Lower lobe of right lung (tissue), 2 donors: Measurements from ENCODE around the gene DUSP16. TPM values are rescaled to one million over a fixed set of nuclear protein-coding genes. Genes with fewer than 3 reads are reported as not detected.

Source experiments
- ATAC-seq, 2 donors: fragments of 200-7000 bp; cut with Tn5 transposase; one replicate each; pipeline ENCODE4 v1.9.1; 2020 to 2022; ENCODE audit warnings: mild to moderate bottlenecking in 2 of 2, moderate library complexity in 2 of 2
- DNase-seq: peaks from one replicate; pipeline ENCODE4 v3.0.0-alpha.2; 2020
- H3K27ac ChIP-seq: fragments of 200-600 bp; one replicate; pipeline ENCODE4 v1.8.0; 2022
- H3K27me3 ChIP-seq: fragments of 200-600 bp; one replicate; pipeline ENCODE4 v1.8.0; 2022; ENCODE audit warnings: low read depth
- H3K36me3 ChIP-seq: fragments of 200-600 bp; one replicate; pipeline ENCODE4 v1.8.0; 2022; ENCODE audit warnings: mild to moderate bottlenecking
- H3K4me1 ChIP-seq: fragments of 200-600 bp; one replicate; pipeline ENCODE4 v1.8.0; 2022
- H3K4me3 ChIP-seq: fragments of 200-600 bp; one replicate; pipeline ENCODE4 v1.8.0; 2022; ENCODE audit warnings: mild to moderate bottlenecking
- H3K9me3 ChIP-seq: fragments of 200-600 bp; one replicate; pipeline ENCODE4 v1.8.0; 2022
- CTCF ChIP-seq: fragments of 200-600 bp; IDR thresholded peaks from one replicate; pipeline ENCODE4 v1.8.0; 2022; ENCODE audit warnings: antibody characterized with exemption, mild to moderate bottlenecking
- intact Hi-C: fragments of 100-400 bp; cut with DNase I; formaldehyde crosslinking; loops from one replicate; pipeline ENCODE4 v1.11.0; 2022
- total RNA-seq: library from RNA; stranded (reverse); fragmentation: NEBNext Ultra II Directional; extraction: Animal tissue kit (Norgen Biotek cat#: 25700); gene quantifications from one replicate; pipeline ENCODE4 v1.2.1, GENCODE V29; 2021
- donor health status: DM: no; HTN: yes; CAD: no; lungs with severe emphysema.

DUSP16 gene
- total RNA-seq, 1 donor from 2014 or later: 44.0 TPM

DNA sequence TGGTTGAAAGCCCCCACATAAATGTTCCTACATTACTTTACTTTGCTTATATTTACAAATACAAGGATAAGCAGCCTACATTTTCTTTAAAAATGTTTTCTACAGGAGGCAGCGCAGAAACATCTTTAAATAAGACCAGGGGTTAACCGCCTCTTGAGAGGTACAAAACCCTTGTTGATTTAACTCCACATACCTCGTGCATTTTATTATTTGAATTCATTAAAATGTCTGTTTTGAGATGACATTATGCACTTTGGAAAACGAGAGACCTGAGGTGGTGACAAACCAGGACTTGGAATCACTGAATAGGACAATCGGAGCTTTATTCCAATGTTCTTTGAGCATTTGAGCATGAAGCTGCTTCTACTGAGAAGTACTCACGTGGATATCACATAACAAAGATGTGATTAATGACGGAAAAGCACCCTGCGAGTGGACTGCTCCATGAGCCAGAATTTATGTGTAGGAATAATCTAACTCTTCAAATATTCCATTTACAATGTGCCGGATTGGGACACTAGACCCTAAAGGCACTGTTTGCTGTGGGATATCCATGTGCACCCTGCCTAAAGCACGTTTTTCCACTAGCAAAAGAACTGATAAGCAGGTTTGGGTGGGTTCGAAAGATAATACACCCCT is 746 bp upstream of the DUSP16 start:
- intact Hi-C loops: loop anchor here (10.0 kb wide), 1 partner anchor 189 kb away; no protein-coding TSS in a partner anchor
- Histone ChIP-seq H3K36me3 (no peaks in the 10 kb centered on the region), H3K4me1 (peaks cover 28% of the 10 kb centered on the region), H3K4me3 (peak overlapping the region; percentile 69), H3K9me3 (no peaks in the 10 kb centered on the region), H3K27ac (peak overlapping the region; percentile 98), H3K27me3 (no peaks in the 10 kb centered on the region)
- no peak for ATAC-seq
- TF ChIP-seq CTCF: no peak
- no peak for DNase-seq

GRCh38 chr12:12562016-12562483 is 613 bp downstream of the DUSP16 start:
- H3K4me1 ChIP-seq: peaks cover 28% of the 10 kb centered on the region
- H3K27ac ChIP-seq: peak overlapping the region; percentile 98
- ATAC-seq (peak in 1 of 2 donors; percentile 1), DNase-seq (peak; percentile 60)
- H3K4me3 ChIP-seq: peak overlapping the region; percentile 69
- no peaks in the 10 kb centered on the region for H3K9me3 ChIP-seq
- no peaks in the 10 kb centered on the region for H3K27me3 ChIP-seq
- no peak for TF ChIP-seq CTCF
- no peaks in the 10 kb centered on the region for H3K36me3 ChIP-seq
- intact Hi-C loops: loop anchor here (10.0 kb wide), 1 partner anchor 187 kb away; no protein-coding TSS in a partner anchor

DNA sequence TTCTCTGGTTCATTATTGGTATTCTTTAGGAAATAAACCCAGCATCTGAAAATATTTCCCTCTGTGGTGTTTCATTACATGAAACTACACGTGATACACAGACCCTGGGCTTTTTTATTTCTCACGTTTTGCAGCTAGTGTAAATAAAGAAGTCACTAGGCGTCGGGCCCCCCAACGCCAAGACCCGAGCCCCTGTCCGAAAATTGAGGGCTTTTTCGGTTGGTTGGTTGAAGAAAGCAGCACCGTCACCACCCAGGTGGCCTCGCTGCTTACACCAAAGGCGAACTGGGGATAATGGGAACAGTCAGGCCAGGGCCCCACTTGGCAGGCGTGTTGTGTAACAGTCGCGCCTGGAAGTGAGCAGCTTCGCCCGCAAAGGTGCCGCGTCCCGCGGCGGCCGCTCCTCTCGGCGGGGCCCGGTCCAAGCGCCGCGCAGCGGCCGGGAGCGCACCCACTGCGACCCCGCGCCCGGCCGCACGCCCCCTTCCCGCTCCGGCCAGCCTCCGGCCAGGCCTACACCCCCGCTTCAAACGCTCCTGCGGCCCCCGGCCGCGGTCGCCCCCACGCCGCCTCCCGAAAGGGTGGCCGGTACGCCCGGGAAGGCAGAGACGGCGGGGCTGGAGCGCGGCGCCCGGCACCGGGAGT is 1.2 kb downstream of the DUSP16 start:
- Histone ChIP-seq H3K27me3 (no peaks in the 10 kb centered on the region), H3K27ac (peak overlapping the region; percentile 98), H3K9me3 (no peaks in the 10 kb centered on the region), H3K4me3 (peak overlapping the region; percentile 69), H3K4me1 (peaks cover 28% of the 10 kb centered on the region), H3K36me3 (no peaks in the 10 kb centered on the region)
- TF ChIP-seq CTCF: no peak
- DNase-seq: peak; percentile 82
- intact Hi-C loops: loop anchor here (10.0 kb wide), 1 partner anchor 187 kb away; no protein-coding TSS in a partner anchor
- ATAC-seq: peak; percentile 43 to 52

DNA sequence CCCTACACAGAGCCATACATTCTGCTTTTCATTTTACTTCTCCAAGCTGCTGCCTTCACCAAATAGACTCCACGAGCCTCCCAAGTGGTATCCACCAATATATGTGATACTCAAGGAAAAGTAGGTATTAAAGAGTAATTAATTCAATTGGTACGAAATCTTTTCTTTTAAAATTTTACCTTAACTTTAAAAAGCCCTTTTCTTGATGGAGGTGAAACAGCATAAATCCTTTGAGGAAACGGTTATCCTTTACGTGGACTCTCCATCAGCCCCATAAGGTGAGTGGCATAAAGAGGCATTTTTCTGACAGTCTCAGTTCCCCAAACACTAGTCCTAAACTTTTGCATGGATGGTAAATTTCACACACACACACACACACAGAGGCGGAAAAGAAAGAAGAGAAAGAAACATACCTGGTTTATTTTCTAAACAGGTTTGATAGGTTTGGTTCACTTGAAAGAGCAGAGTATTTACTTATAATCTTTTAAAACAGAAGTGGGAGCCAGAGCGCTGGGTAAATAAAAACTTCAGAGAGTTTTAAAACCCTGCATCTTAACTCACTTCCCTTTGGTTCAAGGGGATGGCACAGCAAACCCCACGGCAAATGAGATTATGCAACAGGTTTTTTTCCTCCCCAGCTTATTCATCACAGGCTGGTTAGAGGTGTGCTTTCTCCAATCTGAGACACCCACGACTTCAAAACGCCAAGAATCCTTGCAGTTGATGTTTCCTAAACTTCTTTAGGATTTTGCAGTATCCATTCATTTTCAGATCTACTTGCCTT is 1.9 kb downstream of the DUSP16 start:
- H3K27ac ChIP-seq: peak overlapping the region; percentile 98
- H3K27me3 ChIP-seq: no peaks in the 10 kb centered on the region
- intact Hi-C loops: loop anchor here (10.0 kb wide), 1 partner anchor 186 kb away; no protein-coding TSS in a partner anchor
- H3K4me3 ChIP-seq: peak overlapping the region; percentile 69
- DNase-seq: no peak
- no peaks in the 10 kb centered on the region for H3K9me3 ChIP-seq
- ATAC-seq: peak; percentile 78 to 80
- TF ChIP-seq CTCF: no peak
- H3K36me3 ChIP-seq: no peaks in the 10 kb centered on the region
- peaks cover 28% of the 10 kb centered on the region for H3K4me1 ChIP-seq

DNA sequence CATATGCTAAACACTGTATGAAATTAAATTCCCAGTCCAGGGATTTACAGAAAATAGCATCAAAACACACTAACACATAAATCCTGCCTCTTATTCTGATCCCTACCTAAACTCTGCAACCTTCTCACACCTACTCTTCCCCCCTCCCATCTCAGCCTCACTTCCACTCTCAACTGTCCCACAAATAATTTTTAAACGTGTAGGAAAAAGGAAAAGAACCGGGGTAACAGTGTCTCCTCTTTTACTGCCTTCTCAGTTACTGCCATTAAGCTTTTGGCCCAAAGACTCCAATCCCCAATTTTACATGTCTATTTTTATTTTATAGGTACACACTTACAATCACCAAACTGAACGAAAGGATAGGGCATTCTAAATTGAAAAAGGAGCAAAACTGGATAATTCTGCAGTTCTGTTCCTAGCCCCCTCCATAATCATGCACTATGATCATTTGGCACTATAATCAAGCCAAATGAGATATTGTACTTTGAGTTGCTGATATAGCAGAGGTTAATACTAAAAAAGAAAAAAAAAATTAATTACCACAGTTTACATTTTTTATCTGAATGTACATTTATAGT is 2.9 kb downstream of the DUSP16 start:
- H3K27me3 ChIP-seq: no peaks in the 10 kb centered on the region
- no peak for DNase-seq
- no peak for ATAC-seq
- intact Hi-C loops: loop anchor here (10.0 kb wide), 1 partner anchor 185 kb away; no protein-coding TSS in a partner anchor
- H3K9me3 ChIP-seq: no peaks in the 10 kb centered on the region
- H3K4me3 ChIP-seq: peak overlapping the region; percentile 69
- TF ChIP-seq CTCF: no peak
- H3K27ac ChIP-seq: peak overlapping the region; percentile 98
- peaks cover 28% of the 10 kb centered on the region for H3K4me1 ChIP-seq
- no peaks in the 10 kb centered on the region for H3K36me3 ChIP-seq
